ENCODE data around the gene NR5A2.

DNA sequence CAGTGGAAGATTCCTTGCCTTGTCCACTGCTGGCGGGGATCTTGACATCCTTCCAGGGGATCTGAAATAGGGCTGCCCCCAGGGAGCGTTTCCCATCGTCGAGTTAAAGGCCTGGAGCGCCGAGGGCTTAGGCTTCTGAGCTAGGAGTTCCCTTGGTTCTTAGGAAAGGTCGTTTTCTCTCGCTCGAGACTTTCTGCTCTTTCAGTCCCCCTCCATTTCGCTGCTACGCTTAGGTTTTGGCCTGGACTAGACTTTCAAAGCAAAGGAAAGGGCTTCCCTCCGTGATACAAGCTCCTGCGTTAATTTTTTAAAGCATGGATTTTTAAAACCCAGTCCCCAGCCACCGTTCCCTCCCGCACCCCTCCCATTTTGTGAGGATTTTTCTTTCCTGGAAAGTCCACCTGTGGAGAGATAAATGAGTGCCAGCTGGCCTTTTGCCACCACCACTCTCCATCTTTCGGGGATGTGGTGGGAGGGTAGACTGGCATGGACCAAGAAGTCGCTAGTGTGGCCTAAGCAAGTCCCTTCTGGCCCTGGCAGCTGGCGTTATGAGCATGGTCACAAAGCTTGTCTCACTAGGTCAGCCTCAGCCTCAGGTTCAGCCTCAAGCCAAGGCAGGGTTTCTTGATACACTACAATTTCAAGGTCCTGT is 9.2 kb downstream of the NR5A2 start:
- TF ChIP-seq, protein P1, sequence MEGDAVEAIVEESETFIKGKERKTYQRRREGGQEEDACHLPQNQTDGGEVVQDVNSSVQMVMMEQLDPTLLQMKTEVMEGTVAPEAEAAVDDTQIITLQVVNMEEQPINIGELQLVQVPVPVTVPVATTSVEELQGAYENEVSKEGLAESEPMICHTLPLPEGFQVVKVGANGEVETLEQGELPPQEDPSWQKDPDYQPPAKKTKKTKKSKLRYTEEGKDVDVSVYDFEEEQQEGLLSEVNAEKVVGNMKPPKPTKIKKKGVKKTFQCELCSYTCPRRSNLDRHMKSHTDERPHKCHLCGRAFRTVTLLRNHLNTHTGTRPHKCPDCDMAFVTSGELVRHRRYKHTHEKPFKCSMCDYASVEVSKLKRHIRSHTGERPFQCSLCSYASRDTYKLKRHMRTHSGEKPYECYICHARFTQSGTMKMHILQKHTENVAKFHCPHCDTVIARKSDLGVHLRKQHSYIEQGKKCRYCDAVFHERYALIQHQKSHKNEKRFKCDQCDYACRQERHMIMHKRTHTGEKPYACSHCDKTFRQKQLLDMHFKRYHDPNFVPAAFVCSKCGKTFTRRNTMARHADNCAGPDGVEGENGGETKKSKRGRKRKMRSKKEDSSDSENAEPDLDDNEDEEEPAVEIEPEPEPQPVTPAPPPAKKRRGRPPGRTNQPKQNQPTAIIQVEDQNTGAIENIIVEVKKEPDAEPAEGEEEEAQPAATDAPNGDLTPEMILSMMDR (IDR thresholded peaks at IDR 0.05): no peak
- TF ChIP-seq POLR2A (IDR thresholded peaks at IDR 0.05): no peak
